GM21360 (cell line): ENCODE measurements around the gene NOTO.

Experiments used
- ATAC-seq: cut with Tn5 transposase; IDR thresholded peaks from one replicate; pipeline ENCODE4 v1.9.1; 2021; ENCODE audit warnings: mild to moderate bottlenecking, moderate library complexity; ENCODE audit not compliant: unreplicated experiment

Gene NOTO

DNA sequence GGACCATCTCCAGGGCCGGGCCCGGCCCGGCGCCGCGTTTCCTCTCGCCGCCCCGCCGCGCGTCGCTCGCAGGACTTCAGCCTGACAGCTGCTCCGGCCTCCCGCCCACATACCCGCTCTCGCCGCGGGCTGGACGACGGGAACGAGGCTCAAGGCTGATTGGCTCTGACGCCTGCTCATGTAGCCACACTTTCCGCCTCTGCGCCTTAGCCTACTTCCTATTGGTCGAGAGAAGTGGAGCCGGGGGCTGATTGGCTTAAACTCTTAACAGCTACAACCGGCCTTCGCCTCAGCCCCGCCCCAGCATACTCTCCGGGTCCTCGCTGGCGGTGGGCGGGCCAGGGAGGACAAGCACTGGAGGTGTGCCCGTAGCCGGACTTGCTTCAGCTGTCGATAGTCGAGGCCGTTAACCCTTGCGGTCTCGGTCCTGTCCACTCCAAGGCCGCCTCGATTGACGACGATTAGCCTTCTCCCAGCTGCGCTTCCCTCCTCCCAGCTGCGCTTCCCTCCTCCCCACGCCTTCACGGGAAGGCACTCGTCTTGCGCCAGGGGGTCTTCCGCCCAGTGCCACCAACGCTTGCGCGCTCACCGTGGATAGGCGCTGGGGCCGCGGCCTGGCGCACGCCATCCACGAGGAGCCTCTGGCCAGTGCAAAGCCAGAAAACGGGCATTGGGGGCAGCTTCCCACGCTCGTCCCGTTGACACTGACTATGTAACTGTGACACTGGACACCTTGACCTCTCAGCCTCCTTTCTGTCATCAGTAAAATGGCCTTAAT lies 31.0 kb downstream of the NOTO start, which contains the start of gene PRADC1:
PRADC1 (minus strand) TSS at position 86 of the 778 bp plus-strand sequence; CDS start at position 7, 79 bp downstream.
- peak; percentile 89 for ATAC-seq

DNA sequence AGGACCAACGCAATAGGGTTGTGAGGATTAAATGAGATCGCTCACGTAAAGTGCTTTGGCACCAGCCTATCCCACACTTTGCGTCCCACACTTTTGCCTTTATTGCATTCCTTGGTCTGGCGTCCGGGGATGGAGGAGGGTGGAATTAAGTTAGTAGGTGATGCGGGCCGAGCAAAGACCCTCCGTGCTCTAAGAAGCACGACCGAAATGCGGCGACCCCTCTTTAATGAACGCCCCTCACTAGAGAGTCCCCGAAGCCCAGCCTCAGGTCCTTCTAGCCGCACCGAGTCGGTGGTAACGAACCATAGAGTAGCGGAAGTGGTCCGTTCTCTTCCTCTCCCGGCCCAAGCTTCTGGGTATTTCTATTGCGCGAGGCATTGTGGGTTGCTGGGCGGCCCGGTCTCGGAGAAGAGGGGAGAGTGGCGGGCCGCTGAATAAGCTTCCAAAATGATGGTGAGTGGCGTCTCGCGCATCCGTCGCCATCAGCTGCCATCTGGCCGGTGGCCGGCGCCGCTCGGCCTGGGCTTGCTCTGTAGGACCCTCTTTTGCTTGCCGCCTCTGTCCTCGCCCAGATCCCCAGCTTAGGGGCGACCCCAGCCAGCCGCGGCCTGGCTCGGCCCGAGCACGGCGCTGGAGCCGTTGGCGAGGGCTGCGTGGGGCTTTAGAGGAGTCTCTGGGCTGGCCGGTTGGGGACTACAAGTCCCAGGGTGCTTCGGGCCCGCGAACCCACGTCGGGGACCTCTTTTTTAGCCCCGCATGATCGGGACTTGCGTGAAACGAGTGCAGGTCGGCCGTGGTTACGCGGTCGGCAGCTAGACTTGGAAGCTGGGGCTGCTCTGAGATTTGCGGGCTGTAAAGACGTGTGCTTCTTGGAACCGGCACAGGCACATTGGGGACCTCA lies 31.8 kb downstream of the NOTO start, which contains the start of gene CCT7:
CCT7 (plus strand) TSS at position 377 of the 901 bp plus-strand sequence; CDS start at position 448, 71 bp downstream.
- peak; percentile 50 for ATAC-seq

DNA sequence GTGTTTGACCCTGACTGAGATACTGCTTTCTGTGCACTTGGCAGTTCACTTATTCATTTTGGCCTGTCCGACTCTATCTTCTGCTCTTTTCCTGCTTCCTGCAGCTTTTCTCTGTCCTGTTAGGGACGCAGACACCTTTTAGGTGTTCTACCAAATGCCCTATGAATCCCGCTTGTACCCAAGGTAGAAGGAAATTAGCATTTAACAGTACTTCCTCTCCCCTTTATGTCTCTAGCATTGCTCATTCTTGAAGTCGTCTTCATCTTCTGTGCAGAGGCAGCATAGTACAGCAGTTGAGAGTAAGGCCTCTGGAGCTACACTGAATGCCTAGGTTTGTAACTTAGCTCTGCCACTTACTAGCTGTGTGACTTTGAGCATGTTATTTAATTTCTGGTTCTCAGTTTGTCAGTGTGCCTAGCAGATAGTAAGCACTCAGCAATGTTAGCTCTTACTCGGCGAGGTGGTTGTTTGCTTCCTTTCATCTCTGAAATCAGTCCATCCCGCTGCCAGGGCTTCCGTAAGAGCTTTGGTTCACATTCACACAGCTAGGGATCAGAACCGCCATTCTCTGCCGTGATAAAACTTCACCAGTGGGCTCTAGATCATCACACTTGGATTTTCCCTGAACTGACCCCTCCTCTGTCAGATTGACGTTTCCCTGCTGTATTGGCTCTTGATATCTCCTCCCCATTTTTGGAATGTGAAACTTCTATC lies 33.1 kb downstream of the NOTO start:
- ATAC-seq = no peak

DNA sequence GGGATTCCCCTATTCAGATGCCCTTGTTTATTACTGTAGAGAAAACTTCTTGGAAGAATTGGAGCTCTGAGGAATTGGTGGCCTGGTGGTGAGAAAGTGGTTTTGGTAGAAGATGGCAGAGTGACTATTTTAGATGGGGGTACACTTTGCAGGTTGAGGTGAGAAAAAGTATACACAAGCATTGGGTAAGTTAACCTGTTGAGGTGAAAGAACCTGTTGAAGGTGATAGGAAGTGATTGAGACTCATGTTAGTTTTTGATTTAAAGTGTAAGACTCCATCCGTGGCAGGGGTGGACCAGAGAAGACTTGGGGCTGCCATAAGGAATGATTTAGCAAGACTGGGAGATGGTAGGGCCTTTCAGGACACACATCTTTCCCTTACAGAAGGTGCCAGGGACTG lies 34.8 kb downstream of the NOTO start:
- ATAC-seq = no peak

DNA sequence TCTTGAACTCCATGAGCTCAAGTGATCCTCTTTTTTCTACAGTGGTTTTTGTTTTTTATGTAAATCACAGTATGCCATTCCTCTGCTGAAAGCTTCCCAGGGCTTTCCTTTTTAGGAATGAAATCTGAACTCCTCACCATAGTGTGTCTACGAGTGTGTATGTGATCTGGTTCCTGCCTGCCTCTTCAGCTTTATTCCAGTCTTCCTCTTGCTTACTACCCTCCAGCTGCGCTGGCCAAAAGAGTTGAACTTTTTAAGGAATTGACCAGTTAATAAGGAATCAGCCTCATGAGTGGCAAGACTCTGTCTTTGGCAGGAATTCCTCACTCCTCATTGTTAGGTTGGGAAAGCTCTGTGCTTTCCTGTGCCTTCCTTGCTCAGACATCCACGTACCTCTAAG lies 35.8 kb downstream of the NOTO start:
- ATAC-seq = no peak

DNA sequence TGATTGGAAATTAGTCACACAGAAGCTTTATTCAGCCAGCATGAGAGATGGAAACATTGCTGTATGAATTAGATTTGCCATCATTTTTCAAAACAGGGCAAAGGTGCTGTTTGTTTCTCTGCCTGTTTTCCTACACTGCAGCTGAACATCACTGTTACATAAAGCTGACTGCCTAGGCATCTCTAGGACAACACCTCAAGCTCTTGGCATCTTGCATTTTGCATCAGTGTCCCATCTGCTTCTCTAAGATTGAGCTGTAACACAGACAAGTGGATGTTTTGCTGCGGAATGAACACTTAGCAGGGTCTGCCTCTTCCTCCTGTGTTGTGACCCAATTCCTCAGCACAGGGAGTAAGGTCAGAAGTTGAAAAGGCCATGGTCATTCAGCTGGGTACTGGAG lies 36.6 kb downstream of the NOTO start:
- no peak for ATAC-seq

DNA sequence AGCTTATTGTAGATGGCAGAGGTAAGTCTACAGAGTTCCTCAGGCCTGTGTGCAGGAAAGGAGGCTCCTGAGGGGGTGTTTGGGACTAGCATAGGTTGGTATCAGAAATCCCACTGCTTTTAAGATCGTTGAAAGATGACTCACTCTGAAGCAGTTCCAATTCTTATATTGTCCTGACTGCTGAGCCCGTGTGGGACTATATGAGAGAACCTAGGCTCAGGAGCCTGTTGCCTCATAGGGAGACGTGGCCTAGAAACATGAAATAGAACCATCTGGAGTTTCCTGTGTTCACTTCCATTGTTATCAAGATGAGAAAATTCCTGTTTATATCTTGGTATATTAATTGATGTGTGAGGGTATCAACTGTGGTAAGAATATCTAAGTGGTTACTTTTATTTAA lies 37.4 kb downstream of the NOTO start:
- ATAC-seq = no peak

DNA sequence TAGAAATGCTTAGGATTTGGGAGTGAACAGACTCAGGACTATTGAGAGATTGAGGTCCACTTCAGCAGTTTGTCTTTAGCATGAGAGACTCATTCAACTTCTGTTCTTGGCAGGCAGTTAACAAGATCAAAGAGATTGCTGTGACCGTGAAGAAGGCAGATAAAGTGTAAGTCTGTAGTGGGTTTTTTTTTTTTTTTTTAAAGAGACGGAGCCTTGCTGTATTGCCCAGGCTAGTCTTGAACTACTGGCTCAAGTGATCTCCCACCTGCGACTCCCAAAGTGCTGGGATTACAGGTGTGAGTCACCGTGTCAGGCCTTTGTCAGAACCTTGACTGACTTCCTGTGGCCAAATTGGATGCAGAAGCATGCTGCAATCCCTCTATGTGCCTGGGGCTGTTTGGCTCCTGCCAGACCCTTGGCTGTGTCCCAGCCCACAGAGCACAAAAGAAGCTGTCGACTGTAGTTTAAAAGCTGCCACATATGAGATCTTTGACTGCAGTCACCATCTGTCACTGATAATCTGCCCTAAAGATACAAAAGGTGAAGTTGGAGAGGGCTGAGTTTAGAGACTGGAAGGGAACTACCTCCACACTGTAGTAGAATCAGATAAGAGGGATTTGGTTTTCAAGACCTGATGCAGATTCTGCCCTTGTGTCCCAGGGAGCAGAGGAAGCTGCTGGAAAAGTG lies 41.7 kb downstream of the NOTO start:
- ATAC-seq = no peak

DNA sequence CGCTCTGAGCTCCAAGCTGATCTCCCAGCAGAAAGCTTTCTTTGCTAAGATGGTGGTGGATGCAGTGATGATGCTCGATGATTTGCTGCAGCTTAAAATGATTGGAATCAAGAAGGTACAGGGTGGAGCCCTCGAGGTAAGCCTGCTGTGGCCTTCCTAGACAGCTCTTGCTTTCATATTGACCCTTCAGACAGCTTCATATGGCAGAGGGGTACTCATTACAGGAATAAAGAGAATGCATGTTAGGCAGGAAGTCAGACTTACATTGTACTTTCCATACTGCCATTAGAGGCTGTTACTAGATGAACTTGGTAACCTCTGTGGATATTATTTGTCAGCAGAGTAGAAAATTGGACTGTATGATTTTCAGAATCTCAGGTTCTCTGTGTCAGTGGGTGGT lies 42.2 kb downstream of the NOTO start:
- no peak for ATAC-seq

DNA sequence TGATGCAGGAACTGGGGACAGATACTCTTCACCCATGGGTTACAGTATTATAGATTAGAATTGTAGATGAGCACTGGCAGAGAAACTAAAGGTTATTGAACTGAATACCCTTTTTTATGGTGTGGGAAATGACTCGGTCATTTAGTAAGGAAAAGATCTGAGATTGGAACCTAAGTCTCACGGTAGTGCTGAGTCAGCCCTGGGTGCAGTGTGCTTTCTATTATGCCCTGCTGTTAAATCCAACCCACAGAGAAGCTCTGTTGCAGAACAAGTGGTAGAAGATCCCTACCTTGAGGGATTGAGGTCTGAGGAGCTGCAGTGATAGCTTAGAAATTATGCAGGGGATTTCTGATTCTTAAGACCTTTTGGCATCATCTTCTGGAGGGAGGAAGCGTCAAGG lies 44.5 kb downstream of the NOTO start:
- no peak for ATAC-seq

DNA sequence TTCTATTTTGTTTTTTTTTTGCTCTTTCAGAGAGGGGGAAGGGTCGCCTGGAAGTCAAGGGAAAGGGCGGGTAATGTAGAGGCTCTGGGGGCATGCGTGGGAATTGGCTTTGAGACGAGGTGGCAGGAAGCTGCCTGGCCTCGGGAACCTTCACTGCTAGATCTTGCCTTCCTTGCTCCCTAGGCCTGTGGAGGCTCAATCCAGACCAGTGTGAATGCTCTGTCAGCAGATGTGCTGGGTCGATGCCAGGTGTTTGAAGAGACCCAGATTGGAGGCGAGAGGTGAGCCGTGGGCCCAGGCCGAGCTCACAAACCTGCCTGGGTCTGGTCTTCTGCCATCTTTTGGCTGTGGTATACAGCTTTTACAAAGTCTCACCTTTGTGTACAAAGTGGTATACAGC lies 47.3 kb downstream of the NOTO start:
- no peak for ATAC-seq

DNA sequence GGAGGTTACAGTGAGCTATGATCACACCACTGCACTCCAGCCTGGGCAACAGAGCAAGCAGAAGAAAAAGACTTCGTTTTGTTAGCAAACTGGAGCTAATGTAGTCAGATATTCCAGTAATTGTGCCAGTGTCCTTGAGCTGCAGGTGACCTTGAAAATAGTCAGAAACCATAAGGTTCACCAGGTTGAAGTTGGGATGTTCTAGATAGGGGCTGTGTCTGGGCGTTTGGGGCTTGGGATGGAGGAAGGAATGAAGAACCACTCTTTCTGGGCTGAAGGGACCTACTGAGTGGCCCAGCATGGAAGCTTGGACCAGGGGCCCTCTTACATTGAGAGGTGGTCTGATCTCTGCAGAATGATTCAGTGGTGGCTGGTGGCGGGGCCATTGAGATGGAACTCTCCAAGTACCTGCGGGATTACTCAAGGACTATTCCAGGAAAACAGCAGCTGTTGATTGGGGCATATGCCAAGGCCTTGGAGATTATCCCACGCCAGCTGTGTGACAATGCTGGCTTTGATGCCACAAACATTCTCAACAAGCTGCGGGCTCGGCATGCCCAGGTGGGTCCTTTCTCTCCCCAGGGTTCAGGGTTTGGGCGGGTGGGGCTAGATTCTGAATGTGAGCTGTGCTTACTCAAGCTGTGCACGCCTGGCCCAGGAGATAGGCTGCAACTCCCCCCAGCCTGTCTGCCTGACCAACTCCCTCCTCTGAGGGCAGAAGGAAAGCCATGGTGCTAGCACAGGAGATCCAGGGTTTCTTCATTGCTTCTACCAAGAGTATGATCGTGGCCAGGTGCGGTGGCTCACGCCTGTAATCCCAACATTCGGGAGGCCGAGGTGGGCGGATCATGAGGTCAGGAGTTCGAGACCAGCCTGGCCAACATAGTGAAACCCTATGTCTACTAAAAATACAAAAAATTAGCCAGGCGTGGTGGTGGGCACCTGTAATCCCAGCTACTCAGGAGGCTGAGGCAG lies 48.8 kb downstream of the NOTO start:
- ATAC-seq = no peak

DNA sequence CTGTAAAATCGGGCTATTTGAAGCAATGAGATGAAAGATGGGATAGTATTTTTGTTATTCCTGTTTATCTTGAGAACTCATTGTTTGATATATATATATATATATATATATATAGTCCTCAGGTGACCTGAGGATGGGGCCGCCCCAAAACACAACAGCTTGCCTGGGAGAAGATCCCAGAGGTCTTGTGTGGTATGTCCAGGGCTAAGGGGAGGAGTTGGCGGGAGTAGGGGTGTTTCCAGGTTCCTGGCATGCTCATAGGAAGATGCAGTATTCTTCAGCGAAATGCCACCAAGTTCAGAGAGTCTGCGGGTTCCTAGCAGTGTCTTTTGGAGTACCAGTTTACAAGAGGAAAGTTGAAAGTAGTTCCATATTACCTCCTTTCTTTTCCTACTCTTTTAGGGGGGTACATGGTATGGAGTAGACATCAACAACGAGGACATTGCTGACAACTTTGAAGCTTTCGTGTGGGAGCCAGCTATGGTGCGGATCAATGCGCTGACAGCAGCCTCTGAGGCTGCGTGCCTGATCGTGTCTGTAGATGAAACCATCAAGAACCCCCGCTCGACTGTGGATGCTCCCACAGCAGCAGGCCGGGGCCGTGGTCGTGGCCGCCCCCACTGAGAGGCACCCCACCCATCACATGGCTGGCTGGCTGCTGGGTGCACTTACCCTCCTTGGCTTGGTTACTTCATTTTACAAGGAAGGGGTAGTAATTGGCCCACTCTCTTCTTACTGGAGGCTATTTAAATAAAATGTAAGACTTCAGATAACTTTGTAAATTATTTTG lies 50.1 kb downstream of the NOTO start:
- ATAC-seq = no peak

DNA sequence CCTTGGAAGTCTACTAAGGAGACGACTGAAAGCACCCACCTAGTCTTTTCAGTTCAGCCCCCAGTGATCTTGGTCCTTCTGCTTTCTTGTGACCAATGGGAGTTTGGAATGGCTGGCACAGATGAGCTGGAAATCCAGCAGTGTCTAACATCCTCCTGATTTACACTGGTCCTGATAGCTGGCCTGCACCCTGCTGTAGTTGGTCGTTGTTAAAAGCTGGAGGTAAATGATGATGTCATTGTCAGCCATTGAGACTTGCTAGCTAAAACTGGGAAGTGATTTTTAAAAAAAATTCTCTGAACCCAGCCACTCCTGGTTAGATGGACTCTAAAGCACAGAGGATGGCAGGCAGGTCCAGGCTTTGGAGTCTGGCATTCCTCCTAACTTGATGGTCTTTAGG lies 51.0 kb downstream of the NOTO start:
- no peak for ATAC-seq

DNA sequence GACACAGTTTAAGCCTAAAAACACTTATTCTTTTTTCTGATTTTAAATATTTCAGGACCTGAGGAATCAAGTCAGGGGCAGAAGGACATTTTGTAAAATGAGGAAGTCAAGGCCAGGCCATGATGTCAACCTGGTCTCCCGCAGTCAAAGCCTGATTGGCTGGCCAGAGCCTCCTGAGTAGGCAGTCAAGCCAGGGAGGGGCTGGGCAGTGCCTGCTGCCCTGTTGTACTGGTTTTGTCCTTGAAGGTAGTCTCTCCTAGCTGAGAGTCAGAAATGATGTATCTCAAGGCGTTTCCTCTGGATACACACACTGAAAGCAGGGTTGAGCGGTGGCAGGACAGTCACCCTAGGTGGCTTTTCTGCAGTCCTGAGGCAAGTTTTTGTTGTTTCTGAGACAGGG lies 51.5 kb downstream of the NOTO start:
- ATAC-seq = no peak

DNA sequence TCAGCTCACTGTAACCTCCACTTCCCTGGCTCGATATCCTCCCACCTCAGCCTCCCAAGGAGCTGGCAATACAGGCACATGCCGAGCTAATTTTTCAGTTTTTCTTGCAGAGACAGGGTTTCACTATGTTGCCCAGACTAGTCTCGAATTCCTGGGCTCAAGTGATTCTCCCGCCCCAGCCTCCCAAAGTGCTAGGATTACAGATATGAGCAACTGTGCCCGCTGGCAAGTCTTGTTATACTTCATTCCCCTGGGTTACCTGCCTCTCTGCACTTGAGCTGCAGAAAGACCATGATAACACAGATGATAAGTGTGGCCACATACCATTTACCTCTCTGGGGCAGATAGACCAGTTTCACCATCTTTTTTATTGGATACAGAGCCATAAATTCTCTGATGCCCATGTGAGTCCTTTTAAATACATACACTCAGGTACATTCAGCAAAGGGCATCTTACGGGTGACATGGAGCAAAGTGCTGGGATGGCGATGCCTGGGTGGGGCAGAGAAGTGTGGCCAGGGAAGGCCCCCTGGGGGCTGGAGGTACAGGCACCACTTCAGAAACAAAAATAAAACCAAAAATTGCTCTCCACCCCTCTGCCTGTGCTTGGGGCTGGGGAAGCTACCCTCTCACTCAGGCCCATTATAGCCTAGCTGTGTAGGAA lies 52.1 kb downstream of the NOTO start:
- no peak for ATAC-seq

DNA sequence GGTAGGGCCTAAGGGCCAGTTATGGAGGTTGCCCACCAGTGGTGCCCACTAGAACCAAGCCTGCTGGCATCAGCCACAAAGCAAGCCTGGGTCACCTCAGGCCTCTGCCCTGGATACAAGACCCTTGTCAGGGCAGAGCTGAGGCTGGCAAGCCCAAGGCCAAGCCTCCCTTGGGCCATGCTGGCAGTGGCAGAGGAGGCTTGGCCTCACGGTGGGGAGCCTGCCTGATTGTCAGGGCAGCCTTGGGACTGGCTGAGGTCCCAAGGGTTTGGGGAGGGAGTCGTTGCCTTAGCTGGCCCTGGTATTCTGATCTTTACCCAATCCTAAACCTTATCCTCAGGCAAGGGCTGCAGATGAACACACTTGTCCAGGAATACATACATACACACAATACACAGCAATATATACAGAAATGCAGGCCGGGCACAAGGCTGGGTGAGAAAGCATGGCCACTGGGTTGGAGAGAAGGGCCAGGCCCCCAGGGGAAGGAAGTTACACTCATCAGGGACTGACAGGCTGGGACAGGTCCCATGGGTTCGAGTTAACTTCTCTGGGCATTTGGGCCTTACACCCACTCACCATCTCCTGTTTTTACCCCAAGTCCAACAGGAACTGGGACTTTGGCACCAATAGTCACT lies 52.8 kb downstream of the NOTO start:
- no peak for ATAC-seq
